ENCODE data around the gene DOK3. TPM values are rescaled to one million over a fixed set of nuclear protein-coding genes. Genes with fewer than 3 reads are reported as not detected.

Gene DOK3
- total RNA-seq, 1 donor: 2.6 TPM

- TF ChIP-seq CTCF (IDR thresholded peaks at IDR 0.05; ENCODE audit: insufficient read depth, low read depth, low read length): no peak
- no peak overlapping the region for H3K4me3 ChIP-seq (ENCODE audit: low read depth, low read length)
Measured at GRCh38 chr5:177527595-177527994, 18.0 kb upstream of the DOK3 start.

GRCh38 chr5:177526791-177527190 lies 17.2 kb upstream of the DOK3 start:
- H3K4me3 ChIP-seq (ENCODE audit: low read depth, low read length): no peak overlapping the region
- DNase-seq (ENCODE audit: low read depth): no peak
- no peak for TF ChIP-seq CTCF (IDR thresholded peaks at IDR 0.05; ENCODE audit: insufficient read depth, low read depth, low read length)

More at GRCh38 chr5:177527595-177527994, 18.0 kb upstream of the DOK3 start:
- DNase-seq (ENCODE audit: low read depth): no peak

- H3K4me3 ChIP-seq (ENCODE audit: low read depth, low read length): no peak overlapping the region
- no peak for TF ChIP-seq CTCF (IDR thresholded peaks at IDR 0.05; ENCODE audit: insufficient read depth, low read depth, low read length)
- no peak for DNase-seq (ENCODE audit: low read depth)
Measured at GRCh38 chr5:177526191-177526590, 16.6 kb upstream of the DOK3 start.

GRCh38 chr5:177524941-177525655 lies 15.5 kb upstream of the DOK3 start:
- no peak for TF ChIP-seq CTCF (IDR thresholded peaks at IDR 0.05; ENCODE audit: insufficient read depth, low read depth, low read length)
- no peak for DNase-seq (ENCODE audit: low read depth)
- no peak overlapping the region for H3K4me3 ChIP-seq (ENCODE audit: low read depth, low read length)

- DNase-seq (ENCODE audit: low read depth): no peak
- H3K4me3 ChIP-seq (ENCODE audit: low read depth, low read length): no peak overlapping the region
- TF ChIP-seq CTCF (IDR thresholded peaks at IDR 0.05; ENCODE audit: insufficient read depth, low read depth, low read length): no peak
Measured at GRCh38 chr5:177524539-177524900, 14.9 kb upstream of the DOK3 start.

GRCh38 chr5:177523711-177524538 lies 14.3 kb upstream of the DOK3 start:
- TF ChIP-seq CTCF (IDR thresholded peaks at IDR 0.05; ENCODE audit: insufficient read depth, low read depth, low read length): no peak
- H3K4me3 ChIP-seq (ENCODE audit: low read depth, low read length): no peak overlapping the region
- no peak for DNase-seq (ENCODE audit: low read depth)

Data from fibroblast of villous mesenchyme (primary cell).